CD4-positive, alpha-beta T cell treated with Interleukin-12 subunit alpha and Interleukin-12 subunit beta, for 1 hour (primary cell): Measurements from ENCODE around the gene PPFIA2.

Experiments used
- DNase-seq: peaks from one replicate; pipeline ENCODE4 v3.0.0-alpha.2; 2020

The PPFIA2 gene

GRCh38 chr12:81542065-81543010 is 216.8 kb downstream of the PPFIA2 start:
- DNase-seq: no peak

GRCh38 chr12:81541121-81541520 is 218.0 kb downstream of the PPFIA2 start:
- DNase-seq: no peak

- DNase-seq: no peak
Observed at GRCh38 chr12:81539279-81539678, 219.9 kb downstream of the PPFIA2 start.

- DNase-seq: no peak
Observed at GRCh38 chr12:81533054-81533453, 226.1 kb downstream of the PPFIA2 start.

- no peak for DNase-seq
Observed at GRCh38 chr12:81530352-81530751, 228.8 kb downstream of the PPFIA2 start.

GRCh38 chr12:81520064-81520945 is 238.8 kb downstream of the PPFIA2 start:
- no peak for DNase-seq

GRCh38 chr12:81518638-81519037 is 240.5 kb downstream of the PPFIA2 start:
- DNase-seq: no peak

- no peak for DNase-seq
Observed at GRCh38 chr12:81517296-81517695, 241.9 kb downstream of the PPFIA2 start.

- no peak for DNase-seq
Observed at GRCh38 chr12:81502912-81503695, 256.0 kb downstream of the PPFIA2 start.

GRCh38 chr12:81500788-81501187 is 258.4 kb downstream of the PPFIA2 start:
- DNase-seq: no peak

- DNase-seq: no peak
Observed at GRCh38 chr12:81499809-81500208, 259.3 kb downstream of the PPFIA2 start.

- no peak for DNase-seq
Observed at GRCh38 chr12:81492131-81492720, 266.9 kb downstream of the PPFIA2 start.

- DNase-seq: no peak
Observed at GRCh38 chr12:81472934-81473333, 286.2 kb downstream of the PPFIA2 start.

- DNase-seq: no peak
Observed at GRCh38 chr12:81470923-81471322, 288.2 kb downstream of the PPFIA2 start.

- no peak for DNase-seq
Observed at GRCh38 chr12:81468206-81468605, 290.9 kb downstream of the PPFIA2 start.

GRCh38 chr12:81465876-81466275 is 293.3 kb downstream of the PPFIA2 start:
- DNase-seq: no peak

- DNase-seq: no peak
Observed at GRCh38 chr12:81465191-81465590, 294.0 kb downstream of the PPFIA2 start.

- no peak for DNase-seq
Observed at GRCh38 chr12:81461163-81461562, 298.0 kb downstream of the PPFIA2 start.

- DNase-seq: no peak
Observed at GRCh38 chr12:81450920-81451739, 308.0 kb downstream of the PPFIA2 start.

GRCh38 chr12:81441629-81442028 is 317.5 kb downstream of the PPFIA2 start:
- DNase-seq: no peak

GRCh38 chr12:81440001-81440400 is 319.1 kb downstream of the PPFIA2 start:
- DNase-seq: no peak

- DNase-seq: no peak
Observed at GRCh38 chr12:81439344-81439743, 319.8 kb downstream of the PPFIA2 start.
